GM12801 (cell line): ENCODE results near the gene HOXD8.

Source experiments
- CTCF ChIP-seq: IDR thresholded peaks from one replicate; pipeline ENCODE4 v1.5.1; 2011; ENCODE audit warnings: control low read depth; ENCODE audit not compliant: insufficient read length; ENCODE audit errors: extremely low read depth

The HOXD8 gene

GRCh38 chr2:176118601-176119339 lies 10.7 kb upstream of the HOXD8 start:
- TF ChIP-seq CTCF, result no peak

DNA sequence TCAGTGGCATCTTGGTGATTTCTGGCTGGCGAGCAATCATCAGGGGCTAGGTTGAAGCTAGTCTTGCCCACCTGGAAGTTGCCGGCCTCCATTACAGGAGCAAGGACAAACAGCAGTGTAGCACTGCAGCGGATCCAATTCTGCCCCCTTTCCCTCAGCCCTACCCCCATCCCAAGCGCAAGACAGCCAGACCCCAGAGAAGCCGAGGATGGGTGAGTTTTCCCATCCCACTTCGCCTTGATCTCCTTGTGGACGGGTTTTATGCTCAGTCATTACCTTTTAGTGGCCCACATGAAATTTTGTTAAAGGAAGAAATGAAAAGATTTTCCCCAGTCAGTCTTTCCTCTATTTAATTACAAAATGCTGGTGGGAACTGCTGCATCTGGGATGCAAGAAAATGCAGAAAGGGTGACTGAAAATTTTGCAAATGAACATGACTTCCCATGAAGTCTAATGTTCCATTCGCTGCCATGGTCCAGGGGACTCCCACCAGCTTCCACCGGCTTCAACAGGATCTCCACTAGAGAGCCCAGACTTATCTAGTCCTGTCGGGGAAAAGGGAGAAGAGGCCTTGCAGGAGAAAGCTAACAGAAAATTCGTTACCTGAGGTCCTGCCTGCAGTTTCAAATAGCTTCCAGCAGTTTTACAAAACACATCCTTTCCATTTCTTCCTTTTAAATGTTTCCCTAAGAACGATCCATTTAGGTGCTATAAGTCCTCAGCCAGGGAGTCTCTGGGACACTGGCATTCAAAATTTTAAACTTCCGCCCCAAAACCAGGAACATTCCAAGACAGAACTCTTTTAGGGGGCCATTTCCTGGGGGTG lies 8.9 kb upstream of the HOXD8 start:
- TF ChIP-seq CTCF, result no peak

GRCh38 chr2:176121190-176122051 lies 8.1 kb upstream of the HOXD8 start:
- no peak for TF ChIP-seq CTCF

DNA sequence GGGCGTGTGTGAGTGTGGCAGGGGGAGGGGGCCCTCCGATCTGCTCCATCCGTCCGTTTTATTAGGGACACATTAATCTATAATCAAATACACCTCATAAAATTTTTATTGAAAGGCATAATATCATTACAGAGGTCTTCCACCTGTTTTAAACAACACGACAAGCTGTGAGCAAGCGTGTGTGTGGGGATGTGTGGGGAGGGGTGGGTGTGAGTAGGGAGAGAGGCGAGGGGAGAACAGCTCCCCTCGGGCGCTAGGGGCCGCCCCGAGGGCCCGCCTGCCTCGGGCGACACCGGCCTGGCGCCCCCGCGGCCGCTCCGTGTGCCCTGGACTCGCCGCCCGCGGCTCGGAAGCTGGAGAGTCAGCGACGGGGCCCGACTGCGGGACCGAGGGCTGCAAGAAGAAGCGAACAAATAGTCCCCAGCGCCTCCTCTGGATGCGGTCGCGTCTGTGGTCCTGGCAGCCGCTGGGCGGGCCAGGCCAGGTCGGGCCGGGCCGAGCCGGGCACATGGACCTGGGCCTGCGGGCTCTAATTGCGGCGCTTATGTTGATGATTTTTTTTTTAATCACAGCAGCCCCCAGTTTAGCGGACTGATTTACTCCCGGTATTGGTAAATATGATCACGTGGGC lies 7.3 kb upstream of the HOXD8 start:
- no peak for TF ChIP-seq CTCF

DNA sequence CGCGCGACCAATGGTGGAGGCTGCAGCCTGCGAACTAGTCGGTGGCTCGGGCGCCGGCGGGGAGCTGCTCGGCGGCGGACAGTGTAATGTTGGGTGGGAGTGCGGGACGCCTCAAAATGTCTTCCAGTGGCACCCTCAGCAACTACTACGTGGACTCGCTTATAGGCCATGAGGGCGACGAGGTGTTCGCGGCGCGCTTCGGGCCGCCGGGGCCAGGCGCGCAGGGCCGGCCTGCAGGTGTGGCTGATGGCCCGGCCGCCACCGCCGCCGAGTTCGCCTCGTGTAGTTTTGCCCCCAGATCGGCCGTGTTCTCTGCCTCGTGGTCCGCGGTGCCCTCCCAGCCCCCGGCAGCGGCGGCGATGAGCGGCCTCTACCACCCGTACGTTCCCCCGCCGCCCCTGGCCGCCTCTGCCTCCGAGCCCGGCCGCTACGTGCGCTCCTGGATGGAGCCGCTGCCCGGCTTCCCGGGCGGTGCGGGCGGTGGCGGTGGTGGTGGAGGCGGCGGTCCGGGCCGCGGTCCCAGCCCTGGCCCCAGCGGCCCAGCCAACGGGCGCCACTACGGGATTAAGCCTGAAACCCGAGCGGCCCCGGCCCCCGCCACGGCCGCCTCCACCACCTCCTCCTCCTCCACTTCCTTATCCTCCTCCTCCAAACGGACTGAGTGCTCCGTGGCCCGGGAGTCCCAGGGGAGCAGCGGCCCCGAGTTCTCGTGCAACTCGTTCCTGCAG lies 6.7 kb upstream of the HOXD8 start, which contains the start of gene HOXD9:
Gene HOXD9 (plus strand): TSS at position 37 of the 728 bp plus-strand sequence. CDS start 50 bp downstream, at position 87.
- TF ChIP-seq CTCF, result no peak

DNA sequence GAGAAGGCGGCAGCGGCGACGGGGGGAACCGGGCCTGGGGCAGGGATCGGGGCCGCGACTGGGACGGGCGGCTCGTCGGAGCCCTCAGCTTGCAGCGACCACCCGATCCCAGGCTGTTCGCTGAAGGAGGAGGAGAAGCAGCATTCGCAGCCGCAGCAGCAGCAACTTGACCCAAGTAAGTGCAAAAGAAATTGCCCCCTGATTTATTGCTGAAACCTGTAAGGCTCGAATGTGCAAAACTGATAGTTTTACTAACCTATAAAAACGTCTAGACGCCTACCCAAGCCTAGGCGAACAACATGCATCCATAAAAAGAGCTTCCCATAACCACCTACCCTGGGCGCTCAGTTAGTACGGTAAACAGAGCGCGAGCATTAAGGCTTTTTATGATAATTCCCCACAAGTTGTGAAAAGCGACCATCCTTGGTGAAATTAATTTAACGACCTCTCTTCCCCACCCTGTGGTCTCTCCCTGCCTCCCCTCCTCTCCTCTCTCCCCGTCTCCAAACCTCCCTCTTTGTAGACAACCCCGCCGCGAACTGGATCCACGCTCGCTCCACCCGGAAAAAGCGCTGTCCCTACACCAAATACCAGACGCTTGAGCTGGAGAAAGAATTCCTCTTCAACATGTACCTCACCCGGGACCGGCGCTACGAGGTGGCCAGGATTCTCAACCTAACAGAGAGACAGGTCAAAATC lies 5.9 kb upstream of the HOXD8 start:
- TF ChIP-seq CTCF, result no peak
